WTC11 (cell line): ENCODE results near the gene CSRNP3. TPM values are rescaled to one million over a fixed set of nuclear protein-coding genes. Genes with fewer than 3 reads are reported as not detected.

ENCODE experiments used
- ATAC-seq: fragments of 200-7000 bp; cut with Tn5 transposase; 2 replicates; pipeline ENCODE4 v1.10.0; 2021; ENCODE audit warnings: mild to moderate bottlenecking, moderate library complexity
- CTCF ChIA-PET: fragments of 300-600 bp; sonication (Branson Sonifier 250); formaldehyde crosslinking; loops from one replicate; lab custom pipeline; 2021; ENCODE audit warnings: antibody characterized with exemption; lab: Charles Lee
- POLR2A ChIA-PET: fragments of 350-600 bp; sonication (Branson Sonifier 250); formaldehyde crosslinking; loops from one replicate; lab custom pipeline; 2021; ENCODE audit warnings: antibody characterized with exemption; lab: Charles Lee
- DNase-seq: peaks from one replicate; pipeline ENCODE4 v3.0.0; 2021; ENCODE audit warnings: low spot score
- H3K27ac Mint-ChIP-seq: 2 replicates; pipeline ENCODE4 v1.8.0; 2021; ENCODE audit warnings: mixed read lengths
- H3K27me3 Mint-ChIP-seq: 2 replicates; pipeline ENCODE4 v1.8.0; 2021; ENCODE audit warnings: low read depth, mild to moderate bottlenecking, moderate library complexity, mixed read lengths
- H3K36me3 Mint-ChIP-seq: 2 replicates; pipeline ENCODE4 v1.8.0; 2021; ENCODE audit warnings: mixed read lengths
- H3K4me1 Mint-ChIP-seq: 2 replicates; pipeline ENCODE4 v1.8.0; 2022; ENCODE audit warnings: mixed read lengths
- H3K4me3 Mint-ChIP-seq: 2 replicates; pipeline ENCODE4 v1.8.0; 2021; ENCODE audit warnings: mild to moderate bottlenecking, moderate library complexity, mixed read lengths
- H3K9me3 Mint-ChIP-seq: 2 replicates; pipeline ENCODE4 v1.8.0; 2021; ENCODE audit warnings: mixed read lengths
- CBFB ChIP-seq: sonication (generic); formaldehyde crosslinking; IDR thresholded peaks from 2 replicates; pipeline ENCODE4 v1.8.1; 2022; ENCODE audit warnings: mild to moderate bottlenecking, low read depth, missing genetic modification reagents
- CREB1 ChIP-seq: sonication (generic); formaldehyde crosslinking; IDR thresholded peaks from 2 replicates; pipeline ENCODE4 v1.8.0; 2023; ENCODE audit warnings: mild to moderate bottlenecking, missing genetic modification reagents
- CREM ChIP-seq: sonication (generic); formaldehyde crosslinking; IDR thresholded peaks from 2 replicates; pipeline ENCODE4 v1.8.1; 2022; ENCODE audit warnings: mild to moderate bottlenecking, missing genetic modification reagents, moderate library complexity
- CTCF ChIP-seq: fragments of 200-600 bp; IDR thresholded peaks from 2 replicates; pipeline ENCODE4 v1.8.0; 2022; ENCODE audit warnings: antibody characterized with exemption
- ELF4 ChIP-seq: sonication (generic); formaldehyde crosslinking; IDR thresholded peaks from 2 replicates; pipeline ENCODE4 v1.8.1; 2022; ENCODE audit warnings: low read depth, mild to moderate bottlenecking, moderate library complexity, missing genetic modification reagents
- ERG ChIP-seq: fragments of 250-450 bp; sonication (Bioruptor Pico); IDR thresholded peaks from 2 replicates; pipeline ENCODE4 v1.8.0; 2021; ENCODE audit warnings: mild to moderate bottlenecking
- GRHL2 ChIP-seq: fragments of 250-450 bp; sonication (Bioruptor Pico); IDR thresholded peaks from 2 replicates; pipeline ENCODE4 v1.8.0; 2022; ENCODE audit warnings: mild to moderate bottlenecking, moderate library complexity; ENCODE audit not compliant: insufficient replicate concordance, severe bottlenecking
- IRF1 ChIP-seq: sonication (generic); formaldehyde crosslinking; IDR thresholded peaks from 2 replicates; pipeline ENCODE4 v1.8.0; 2023; ENCODE audit warnings: missing genetic modification reagents
- JUN ChIP-seq: sonication (generic); formaldehyde crosslinking; IDR thresholded peaks from 2 replicates; pipeline ENCODE4 v1.8.0; 2023; ENCODE audit warnings: mild to moderate bottlenecking, missing genetic modification reagents
- NFE2L1 ChIP-seq: sonication (generic); formaldehyde crosslinking; IDR thresholded peaks from 2 replicates; pipeline ENCODE4 v1.8.1; 2023; ENCODE audit warnings: missing genetic modification reagents
- NR3C1 ChIP-seq: sonication (generic); formaldehyde crosslinking; conservative IDR thresholded peaks from 2 replicates; pipeline ENCODE4 v1.8.1; 2023; ENCODE audit warnings: low read depth, mild to moderate bottlenecking, missing genetic modification reagents
- PRDM15 ChIP-seq: sonication (generic); formaldehyde crosslinking; IDR thresholded peaks from 2 replicates; pipeline ENCODE4 v1.8.0; 2022; ENCODE audit warnings: missing genetic modification reagents
- PREB ChIP-seq: sonication (generic); formaldehyde crosslinking; IDR thresholded peaks from 2 replicates; pipeline ENCODE4 v1.8.1; 2022; ENCODE audit warnings: mild to moderate bottlenecking, missing genetic modification reagents, moderate library complexity, borderline replicate concordance
- SMAD4 ChIP-seq: sonication (generic); formaldehyde crosslinking; IDR thresholded peaks from 2 replicates; pipeline ENCODE4 v1.8.0; 2022; ENCODE audit warnings: mild to moderate bottlenecking, missing genetic modification reagents
- ZNF121 ChIP-seq: sonication (generic); formaldehyde crosslinking; IDR thresholded peaks from 2 replicates; pipeline ENCODE4 v1.8.0; 2023; ENCODE audit warnings: missing genetic modification reagents
- ZNF138 ChIP-seq: sonication (generic); formaldehyde crosslinking; conservative IDR thresholded peaks from 2 replicates; pipeline ENCODE4 v1.8.1; 2022; ENCODE audit warnings: mild to moderate bottlenecking, moderate library complexity, missing genetic modification reagents
- ZNF396 ChIP-seq: fragments of 250-450 bp; sonication (Bioruptor Pico); IDR thresholded peaks from 2 replicates; pipeline ENCODE4 v1.8.0; 2021; ENCODE audit warnings: mild to moderate bottlenecking, moderate library complexity, borderline replicate concordance
- total RNA-seq: library from RNA; stranded (reverse); gene quantifications from 3 replicates; pipeline ENCODE4 v1.2.3, GENCODE V29; 2021
- TF ChIP-seq, protein P1 (sequence below): sonication (generic); formaldehyde crosslinking; conservative IDR thresholded peaks from 2 replicates; pipeline ENCODE4 v1.8.1; 2023; ENCODE audit warnings: mild to moderate bottlenecking, low read depth, missing genetic modification reagents, moderate library complexity
- TF ChIP-seq, protein P2 (sequence below): sonication (generic); formaldehyde crosslinking; IDR thresholded peaks from 2 replicates; pipeline ENCODE4 v1.8.0; 2022; ENCODE audit warnings: mild to moderate bottlenecking, missing genetic modification reagents
- TF ChIP-seq, protein P3 (sequence below): sonication (generic); formaldehyde crosslinking; IDR thresholded peaks from 2 replicates; pipeline ENCODE4 v1.8.0; 2023; ENCODE audit warnings: mild to moderate bottlenecking, missing genetic modification reagents

CSRNP3 gene
- total RNA-seq, 1 experiment from 2014 or later: 7.3 TPM

GRCh38 chr2:165631089-165631488 lies 161.6 kb downstream of the CSRNP3 start:
- H3K9me3 Mint-ChIP-seq: no peaks in the 10 kb centered on the region
- no peaks in the 10 kb centered on the region for H3K36me3 Mint-ChIP-seq
- H3K27ac Mint-ChIP-seq: no peak overlapping the region
- ATAC-seq (no peak), DNase-seq (no peak)
- POLR2A ChIA-PET: no interaction called here
- TF ChIP-seq NR3C1 (no peak), ERG (CRISPR knock-in tag) (no peak), ZNF396 (CRISPR knock-in tag) (no peak), JUN (CRISPR knock-in tag) (no peak), CBFB (CRISPR knock-in tag) (no peak), NFE2L1 (CRISPR knock-in tag) (no peak), SMAD4 (CRISPR knock-in tag) (no peak), ELF4 (CRISPR knock-in tag) (no peak), CREM (no peak), CTCF (no peak), PREB (CRISPR knock-in tag) (no peak), ZNF138 (no peak), IRF1 (no peak), ZNF121 (CRISPR knock-in tag) (no peak)
- TF ChIP-seq, protein P1, sequence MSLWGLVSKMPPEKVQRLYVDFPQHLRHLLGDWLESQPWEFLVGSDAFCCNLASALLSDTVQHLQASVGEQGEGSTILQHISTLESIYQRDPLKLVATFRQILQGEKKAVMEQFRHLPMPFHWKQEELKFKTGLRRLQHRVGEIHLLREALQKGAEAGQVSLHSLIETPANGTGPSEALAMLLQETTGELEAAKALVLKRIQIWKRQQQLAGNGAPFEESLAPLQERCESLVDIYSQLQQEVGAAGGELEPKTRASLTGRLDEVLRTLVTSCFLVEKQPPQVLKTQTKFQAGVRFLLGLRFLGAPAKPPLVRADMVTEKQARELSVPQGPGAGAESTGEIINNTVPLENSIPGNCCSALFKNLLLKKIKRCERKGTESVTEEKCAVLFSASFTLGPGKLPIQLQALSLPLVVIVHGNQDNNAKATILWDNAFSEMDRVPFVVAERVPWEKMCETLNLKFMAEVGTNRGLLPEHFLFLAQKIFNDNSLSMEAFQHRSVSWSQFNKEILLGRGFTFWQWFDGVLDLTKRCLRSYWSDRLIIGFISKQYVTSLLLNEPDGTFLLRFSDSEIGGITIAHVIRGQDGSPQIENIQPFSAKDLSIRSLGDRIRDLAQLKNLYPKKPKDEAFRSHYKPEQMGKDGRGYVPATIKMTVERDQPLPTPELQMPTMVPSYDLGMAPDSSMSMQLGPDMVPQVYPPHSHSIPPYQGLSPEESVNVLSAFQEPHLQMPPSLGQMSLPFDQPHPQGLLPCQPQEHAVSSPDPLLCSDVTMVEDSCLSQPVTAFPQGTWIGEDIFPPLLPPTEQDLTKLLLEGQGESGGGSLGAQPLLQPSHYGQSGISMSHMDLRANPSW (CRISPR knock-in tag): no peak
- TF ChIP-seq, protein P2, sequence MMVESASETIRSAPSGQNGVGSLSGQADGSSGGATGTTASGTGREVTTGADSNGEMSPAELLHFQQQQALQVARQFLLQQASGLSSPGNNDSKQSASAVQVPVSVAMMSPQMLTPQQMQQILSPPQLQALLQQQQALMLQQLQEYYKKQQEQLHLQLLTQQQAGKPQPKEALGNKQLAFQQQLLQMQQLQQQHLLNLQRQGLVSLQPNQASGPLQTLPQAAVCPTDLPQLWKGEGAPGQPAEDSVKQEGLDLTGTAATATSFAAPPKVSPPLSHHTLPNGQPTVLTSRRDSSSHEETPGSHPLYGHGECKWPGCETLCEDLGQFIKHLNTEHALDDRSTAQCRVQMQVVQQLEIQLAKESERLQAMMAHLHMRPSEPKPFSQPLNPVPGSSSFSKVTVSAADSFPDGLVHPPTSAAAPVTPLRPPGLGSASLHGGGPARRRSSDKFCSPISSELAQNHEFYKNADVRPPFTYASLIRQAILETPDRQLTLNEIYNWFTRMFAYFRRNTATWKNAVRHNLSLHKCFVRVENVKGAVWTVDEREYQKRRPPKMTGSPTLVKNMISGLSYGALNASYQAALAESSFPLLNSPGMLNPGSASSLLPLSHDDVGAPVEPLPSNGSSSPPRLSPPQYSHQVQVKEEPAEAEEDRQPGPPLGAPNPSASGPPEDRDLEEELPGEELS (CRISPR knock-in tag): no peak
- H3K27me3 Mint-ChIP-seq: no peaks in the 10 kb centered on the region
- H3K4me3 Mint-ChIP-seq: no peak overlapping the region
- peaks cover 52% of the 10 kb centered on the region for H3K4me1 Mint-ChIP-seq
- CTCF ChIA-PET: interaction anchor here (2.8 kb wide), 1 partner anchor 148 kb away, joined by 11 read pairs; no protein-coding TSS in a partner anchor

DNA sequence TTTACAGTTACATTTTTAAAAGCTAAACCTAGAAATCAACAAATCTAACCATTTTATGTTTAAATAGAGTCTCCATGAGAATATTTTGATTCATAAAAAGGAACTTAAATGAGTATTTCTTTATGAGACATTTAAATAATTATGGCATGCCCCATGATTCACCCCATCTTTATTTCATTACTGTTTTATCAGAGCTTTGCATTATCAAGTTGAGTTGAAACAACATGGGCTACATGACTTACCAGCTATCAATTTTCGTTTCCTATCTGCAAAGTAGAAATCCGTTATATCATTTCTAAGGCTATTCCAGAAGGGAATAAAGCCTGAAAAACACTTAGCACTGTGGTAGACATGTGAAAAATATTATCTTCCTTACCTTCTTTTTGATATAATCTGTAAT lies 163.1 kb downstream of the CSRNP3 start:
- Mint-ChIP-seq H3K27ac (peak overlapping the region; percentile 91), H3K36me3 (no peaks in the 10 kb centered on the region), H3K4me1 (peaks cover 52% of the 10 kb centered on the region), H3K4me3 (no peak overlapping the region), H3K27me3 (no peaks in the 10 kb centered on the region), H3K9me3 (no peaks in the 10 kb centered on the region)
- DNase-seq (no peak), ATAC-seq (no peak)
- TF ChIP-seq CREB1 (CRISPR knock-in tag): no peak
- no peak for TF ChIP-seq PRDM15 (CRISPR knock-in tag)
- no peak for TF ChIP-seq ZNF121 (CRISPR knock-in tag)
- no peak for TF ChIP-seq GRHL2 (CRISPR knock-in tag)
- TF ChIP-seq, protein P3, sequence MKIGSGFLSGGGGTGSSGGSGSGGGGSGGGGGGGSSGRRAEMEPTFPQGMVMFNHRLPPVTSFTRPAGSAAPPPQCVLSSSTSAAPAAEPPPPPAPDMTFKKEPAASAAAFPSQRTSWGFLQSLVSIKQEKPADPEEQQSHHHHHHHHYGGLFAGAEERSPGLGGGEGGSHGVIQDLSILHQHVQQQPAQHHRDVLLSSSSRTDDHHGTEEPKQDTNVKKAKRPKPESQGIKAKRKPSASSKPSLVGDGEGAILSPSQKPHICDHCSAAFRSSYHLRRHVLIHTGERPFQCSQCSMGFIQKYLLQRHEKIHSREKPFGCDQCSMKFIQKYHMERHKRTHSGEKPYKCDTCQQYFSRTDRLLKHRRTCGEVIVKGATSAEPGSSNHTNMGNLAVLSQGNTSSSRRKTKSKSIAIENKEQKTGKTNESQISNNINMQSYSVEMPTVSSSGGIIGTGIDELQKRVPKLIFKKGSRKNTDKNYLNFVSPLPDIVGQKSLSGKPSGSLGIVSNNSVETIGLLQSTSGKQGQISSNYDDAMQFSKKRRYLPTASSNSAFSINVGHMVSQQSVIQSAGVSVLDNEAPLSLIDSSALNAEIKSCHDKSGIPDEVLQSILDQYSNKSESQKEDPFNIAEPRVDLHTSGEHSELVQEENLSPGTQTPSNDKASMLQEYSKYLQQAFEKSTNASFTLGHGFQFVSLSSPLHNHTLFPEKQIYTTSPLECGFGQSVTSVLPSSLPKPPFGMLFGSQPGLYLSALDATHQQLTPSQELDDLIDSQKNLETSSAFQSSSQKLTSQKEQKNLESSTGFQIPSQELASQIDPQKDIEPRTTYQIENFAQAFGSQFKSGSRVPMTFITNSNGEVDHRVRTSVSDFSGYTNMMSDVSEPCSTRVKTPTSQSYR (CRISPR knock-in tag): no peak
- POLR2A ChIA-PET: no interaction called here
- CTCF ChIA-PET: interaction anchor here (0.8 to 2.8 kb wide), 2 partner anchors 59 to 147 kb away, joined by 4 to 11 read pairs; no protein-coding TSS in a partner anchor
